HG02938 (cell line): Measurements from ENCODE around the gene DENND4C.
"Not testable (repeated sequence)": the region's sequence is repeated elsewhere in the genome, so short reads cannot be mapped to it uniquely, and the experiment has no call there.

Experiments used
- ATAC-seq: cut with Tn5 transposase; IDR thresholded peaks from one replicate; pipeline ENCODE4 v1.9.1; 2021; ENCODE audit warnings: mild to moderate bottlenecking, moderate library complexity; ENCODE audit not compliant: unreplicated experiment

The DENND4C gene

GRCh38 chr9:19230355-19231125 lies at the start of gene DENND4C:
DENND4C (plus strand) TSS chr9:19230693; CDS start chr9:19276175, 45,482 bp downstream.
- ATAC-seq = peak; percentile 74

DNA sequence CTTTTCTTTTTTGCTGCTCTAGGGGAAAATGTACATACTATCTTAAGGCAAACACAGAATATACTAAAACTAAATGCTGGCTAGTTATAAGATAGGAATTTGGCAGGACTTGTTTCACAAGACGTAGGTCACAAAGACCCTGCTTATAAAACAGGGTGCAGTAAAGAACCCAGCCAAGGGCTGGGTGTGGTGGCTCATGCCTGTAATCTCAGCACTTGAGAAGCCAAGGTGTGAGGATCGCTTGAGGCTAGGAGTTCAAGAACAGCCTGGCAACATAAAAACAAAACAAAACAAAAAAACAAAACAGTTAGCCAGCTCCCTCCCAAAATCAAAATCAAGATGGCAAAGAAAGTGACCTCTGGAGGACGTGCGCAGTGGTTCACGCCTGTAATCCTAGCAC lies 49.5 kb upstream of the DENND4C start:
- ATAC-seq = no peak

DNA sequence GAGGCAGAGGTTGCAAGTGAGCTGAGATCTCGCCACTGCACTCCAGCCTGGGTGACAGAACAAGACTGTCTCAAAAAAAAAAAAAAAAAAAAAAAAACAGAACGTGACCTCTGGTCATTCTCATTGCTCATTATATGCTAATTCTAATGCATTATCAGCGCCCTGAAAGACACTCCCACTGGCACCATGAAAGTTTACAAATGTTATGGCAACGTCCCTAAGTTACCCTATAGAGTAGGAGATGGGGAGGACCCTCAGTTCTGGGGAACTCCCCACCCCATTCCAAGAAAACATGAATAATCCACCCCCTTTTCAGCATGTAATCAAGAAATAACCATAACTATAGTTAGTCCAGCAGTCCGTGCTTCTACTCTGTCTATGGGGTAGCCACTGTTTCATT lies 48.9 kb upstream of the DENND4C start:
- no peak for ATAC-seq

GRCh38 chr9:19184144-19184917 lies 46.2 kb upstream of the DENND4C start:
- ATAC-seq = peak; percentile 99

- ATAC-seq = no peak
Measured at GRCh38 chr9:19185191-19185590, 45.3 kb upstream of the DENND4C start.

DNA sequence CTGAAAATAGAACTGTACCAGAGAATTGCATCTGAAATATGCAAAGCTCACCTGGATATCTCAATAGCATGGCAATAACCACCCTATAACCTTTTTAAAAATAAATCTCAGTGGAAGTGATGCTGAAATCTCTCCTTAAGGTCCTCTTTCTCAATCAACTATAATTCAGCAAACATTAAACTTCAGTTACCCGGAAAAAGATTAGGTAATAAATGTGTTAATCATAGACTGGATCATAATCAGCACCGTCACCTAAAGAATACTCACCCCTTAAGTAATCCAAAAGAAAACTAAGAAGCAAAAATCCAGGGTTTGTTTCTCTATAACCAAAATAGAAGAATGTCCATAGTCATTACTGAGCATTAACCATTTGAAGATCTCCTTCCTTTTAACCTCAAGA lies 44.3 kb upstream of the DENND4C start:
- no peak for ATAC-seq

- no peak for ATAC-seq
Measured at GRCh38 chr9:19188771-19189170, 41.7 kb upstream of the DENND4C start.

DNA sequence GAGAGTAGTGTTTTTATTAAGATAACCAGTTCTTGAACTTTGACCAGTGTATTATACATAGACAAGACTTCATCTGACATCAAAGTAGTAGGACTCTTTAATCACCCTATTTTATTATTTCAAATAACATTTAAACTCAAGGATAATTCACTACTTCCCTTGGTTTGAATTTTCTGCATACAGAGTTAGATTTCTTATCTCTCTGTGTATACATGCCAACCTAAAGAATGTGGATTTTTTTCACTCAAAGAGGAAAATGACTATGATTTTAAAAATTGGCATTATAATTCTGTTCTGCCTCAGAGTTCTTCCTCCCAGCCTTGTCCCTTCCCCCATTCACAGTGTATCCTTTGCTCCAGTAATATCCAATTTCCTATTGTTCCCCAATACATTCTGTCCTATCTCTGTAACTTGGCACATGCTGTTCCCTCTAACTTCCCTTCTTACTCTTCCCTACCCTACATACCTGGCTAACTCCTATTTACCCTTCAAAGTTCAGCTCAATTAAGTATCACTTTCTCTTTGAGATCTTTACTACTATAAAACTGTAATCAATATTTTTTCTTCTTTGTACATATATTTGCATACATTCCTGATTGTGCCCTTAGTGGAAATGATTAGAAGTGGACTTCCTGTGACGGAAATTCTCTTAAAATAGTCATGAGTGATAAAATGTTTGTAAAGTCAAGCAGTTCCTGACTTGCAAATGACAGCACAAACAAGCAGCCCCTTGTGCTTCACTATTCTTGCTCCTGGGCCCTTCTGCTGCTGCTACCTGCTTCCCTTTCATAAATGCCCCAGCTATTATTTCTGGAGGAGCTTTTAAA lies 38.1 kb upstream of the DENND4C start:
- no peak for ATAC-seq

DNA sequence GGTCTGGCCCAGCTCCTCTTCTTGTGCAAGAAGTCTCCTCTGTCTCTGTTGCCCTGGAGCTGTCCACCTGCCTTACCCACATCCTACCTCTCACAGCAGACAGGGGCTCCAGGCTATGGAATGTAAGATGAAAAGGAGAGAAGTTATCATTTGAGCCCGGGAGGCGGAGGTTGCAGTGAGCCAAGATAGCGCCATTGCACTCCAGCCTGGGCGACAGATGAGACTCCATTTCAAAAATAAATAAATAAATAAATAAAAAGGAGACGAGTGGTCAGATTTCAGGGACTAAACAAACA lies 37.5 kb upstream of the DENND4C start:
- no peak for ATAC-seq

DNA sequence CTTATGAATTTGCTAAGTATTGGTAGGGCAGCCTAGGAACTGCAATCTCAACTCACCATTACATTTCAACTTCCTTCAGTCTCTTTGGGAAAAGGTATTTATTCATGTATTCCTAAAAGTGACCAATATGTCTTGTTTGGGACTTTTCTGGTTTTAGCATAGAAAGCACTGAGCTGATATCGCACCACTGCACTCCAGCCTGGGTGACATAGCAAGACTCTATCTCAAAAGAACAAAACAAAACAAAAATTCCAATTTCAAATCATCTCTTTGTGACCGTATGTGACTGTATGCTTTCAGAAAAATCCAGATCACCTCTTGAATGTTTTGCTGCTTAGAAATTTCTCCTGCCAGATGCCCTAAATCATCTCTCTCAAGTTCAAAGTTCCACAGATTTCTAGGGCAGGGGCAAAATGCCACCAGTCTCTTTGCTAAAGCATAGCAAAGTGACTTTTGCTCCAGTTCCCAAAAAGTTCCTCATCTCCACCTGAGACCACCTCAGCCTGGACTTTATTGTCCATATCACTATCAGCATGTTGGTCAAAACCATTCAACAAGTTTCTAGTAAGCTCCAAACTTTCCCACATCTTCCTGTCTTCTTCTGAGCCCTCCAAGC lies 37.0 kb upstream of the DENND4C start:
- not testable (repeated sequence) for ATAC-seq

DNA sequence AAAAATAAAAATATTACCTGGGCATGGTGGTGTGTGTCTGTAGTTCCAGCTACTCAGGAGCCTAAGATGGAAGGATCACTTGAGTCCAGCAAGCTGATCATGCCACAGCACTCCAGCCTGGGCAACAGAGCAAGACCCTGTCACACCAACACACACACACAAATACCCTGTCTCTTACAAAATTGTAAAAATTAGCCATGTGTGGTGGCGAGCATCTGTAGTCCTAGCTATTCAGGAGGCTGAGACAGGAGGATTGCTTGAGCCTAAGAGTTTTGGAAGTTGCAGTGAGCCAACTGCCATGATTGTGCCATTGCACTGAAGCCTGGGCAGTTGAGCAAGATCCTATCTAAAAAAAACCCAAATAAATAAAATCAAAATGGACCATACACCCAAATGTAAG lies 32.1 kb upstream of the DENND4C start:
- ATAC-seq = no peak

DNA sequence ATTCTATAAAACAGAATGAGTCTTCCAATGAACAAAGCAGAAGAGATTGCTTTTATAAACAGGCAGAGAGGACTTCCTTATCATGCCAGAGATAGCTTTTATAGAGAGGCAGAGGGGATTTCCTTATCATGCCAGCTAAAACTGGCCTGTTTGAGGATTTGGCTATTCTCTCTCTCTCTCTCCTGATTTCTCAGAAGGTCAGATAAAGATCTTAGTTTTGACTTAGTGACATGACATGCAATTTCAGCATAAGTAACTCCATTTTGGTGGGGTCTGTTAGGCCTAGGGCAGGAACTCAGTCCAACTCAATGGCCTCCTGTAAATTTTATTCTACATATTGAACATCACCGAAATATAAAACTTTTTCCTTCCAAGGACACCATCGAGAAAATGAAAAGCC lies 31.5 kb upstream of the DENND4C start:
- ATAC-seq = no peak

GRCh38 chr9:19200229-19200628 lies 30.3 kb upstream of the DENND4C start:
- no peak for ATAC-seq

DNA sequence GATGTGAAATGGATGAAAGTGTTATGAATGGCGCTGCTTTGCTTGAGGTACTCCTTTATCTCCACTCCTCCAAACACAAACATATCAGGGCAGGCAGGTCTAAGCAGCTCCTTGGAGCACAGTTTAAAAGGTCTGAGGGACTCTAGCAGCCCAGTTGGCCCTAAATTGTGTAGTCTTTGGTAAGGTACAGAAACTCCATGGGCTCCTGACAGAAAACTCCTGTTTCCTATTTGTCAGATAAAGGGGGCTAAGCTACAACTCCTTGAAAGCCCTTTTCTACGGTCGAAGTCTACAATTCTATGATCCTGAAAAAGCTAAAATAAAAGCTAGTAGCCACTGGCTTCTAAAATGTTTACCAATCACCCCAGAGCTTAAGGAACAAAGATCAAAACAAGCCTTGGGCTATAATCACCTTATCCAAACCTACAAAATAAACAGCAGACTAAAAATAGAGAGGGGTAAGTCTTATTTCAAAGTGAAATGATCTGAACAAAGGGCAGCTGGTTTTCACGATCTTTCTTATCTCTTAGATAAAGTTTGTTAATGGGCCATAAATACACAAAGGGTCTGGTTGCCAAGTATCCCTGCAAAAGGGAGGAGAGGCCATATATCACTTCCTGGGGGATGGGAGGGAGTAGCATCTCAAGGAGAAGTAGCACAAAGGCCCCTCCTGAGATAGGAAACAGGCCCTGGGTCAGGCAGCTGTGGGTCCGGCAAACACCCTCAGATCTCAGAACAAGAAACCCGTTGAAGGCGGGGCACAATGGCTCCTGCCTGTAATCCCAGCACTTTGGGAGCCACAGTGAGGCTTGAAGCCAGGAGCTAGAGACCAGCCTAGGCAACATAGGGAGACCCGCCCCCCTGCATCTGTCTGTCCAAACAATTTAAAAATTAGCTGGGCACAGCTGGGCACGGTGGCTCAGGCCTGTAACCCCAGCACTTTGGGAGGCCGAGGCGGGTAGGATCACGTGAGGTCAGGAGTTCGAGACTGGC lies 28.3 kb upstream of the DENND4C start:
- ATAC-seq = no peak

- no peak for ATAC-seq
Measured at GRCh38 chr9:19203058-19203457, 27.4 kb upstream of the DENND4C start.

GRCh38 chr9:19208653-19209052 lies 21.8 kb upstream of the DENND4C start:
- ATAC-seq = no peak

DNA sequence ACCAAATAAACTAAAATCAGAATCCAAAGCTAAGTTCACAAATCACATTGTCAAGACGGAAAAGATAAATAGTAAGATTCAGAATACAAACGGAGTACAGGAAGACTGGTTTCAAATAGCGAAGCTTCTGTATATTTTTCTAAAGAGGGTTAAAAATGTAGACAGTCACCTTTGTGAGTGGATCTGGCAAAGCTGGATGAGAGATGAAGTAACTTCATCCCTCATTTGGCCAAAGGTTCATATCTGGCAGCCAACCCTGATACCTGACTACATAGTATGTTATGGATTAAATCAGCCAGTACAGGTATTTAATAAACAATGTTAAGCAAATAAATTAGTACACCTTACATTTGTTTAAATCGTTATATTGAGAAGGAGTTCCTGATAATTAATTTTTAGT lies 21.3 kb upstream of the DENND4C start:
- ATAC-seq = no peak

DNA sequence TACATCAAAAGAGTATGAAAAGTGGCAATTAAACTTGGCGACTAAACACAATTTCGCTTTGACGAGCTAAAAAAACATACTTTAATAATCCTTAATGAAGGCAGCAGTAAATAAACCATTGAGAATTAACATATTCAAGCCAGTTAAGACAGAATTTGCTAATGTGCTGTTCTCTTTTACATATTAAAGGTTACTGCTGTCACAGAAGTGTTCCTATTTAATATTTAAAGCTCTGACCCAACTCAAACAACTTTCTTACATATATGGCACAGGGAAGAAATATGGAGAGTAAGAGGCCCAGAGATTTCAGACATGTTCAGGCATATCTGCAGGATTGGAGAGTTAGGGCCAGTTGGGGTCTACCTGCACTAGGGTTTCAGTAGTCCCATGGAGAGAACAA lies 16.7 kb upstream of the DENND4C start:
- no peak for ATAC-seq

DNA sequence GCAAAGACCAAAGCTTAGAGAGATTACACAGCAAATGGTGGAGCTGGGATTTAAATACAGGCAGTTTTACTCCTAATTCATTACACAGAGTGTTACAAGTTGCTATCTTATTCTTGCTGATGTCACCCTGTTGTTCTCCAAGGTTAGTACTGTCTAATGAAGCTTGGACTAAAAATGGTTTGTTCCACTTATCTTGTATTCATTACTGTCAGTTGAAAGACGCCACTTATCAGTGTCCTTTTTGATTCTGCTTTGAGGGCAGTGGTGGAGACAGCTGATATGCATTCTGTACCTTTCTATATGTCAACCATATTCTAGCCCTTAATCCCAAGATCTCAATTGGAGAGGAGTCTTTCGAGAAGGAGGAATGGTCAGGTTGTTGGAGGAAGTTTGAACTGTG lies 14.0 kb upstream of the DENND4C start:
- ATAC-seq = no peak

GRCh38 chr9:19221326-19221725 lies 9.2 kb upstream of the DENND4C start:
- ATAC-seq = no peak
